Measurements from ENCODE around the gene DTNB. TPM values are rescaled to one million over a fixed set of nuclear protein-coding genes. Genes with fewer than 3 reads are reported as not detected.
A peak's percentile ranks its signal among the peaks of the same experiment; 100 is the strongest.

DTNB gene
- total RNA-seq, result 10 to 100 TPM in 1 of 4 donors, 1 to 10 TPM in 2, under 1 TPM in 1; 0.70 to 23.1 (median 6.1) TPM

GRCh38 chr2:25673300-25674076, at the start of gene DTNB:
Gene DTNB, minus strand, starts transcription at chr2:25673577. Its CDS starts 20,917 bp downstream, at chr2:25652660.
- no peaks in the 10 kb centered on the region for H3K9me3 ChIP-seq
- no peaks in the 10 kb centered on the region for H3K27me3 ChIP-seq
- H3K36me3 ChIP-seq, result no peaks in the 10 kb centered on the region
- H3K4me1 ChIP-seq, result peaks cover 0 to 12% (median 0%) of the 10 kb centered on the region in 4 donors
- peak in 1 of 2 donors; percentile 28 for TF ChIP-seq POLR2A (IDR thresholded peaks at IDR 0.05)
- peak in 1 of 6 experiments; percentile 5 for TF ChIP-seq CTCF (IDR thresholded peaks at IDR 0.05)
- peak; percentile 76 to 89 (median 83) for DNase-seq
- peak within 1 kb of the TSS; percentile 84 to 97 (median 93) for H3K4me3 ChIP-seq
- peak within 1 kb of the TSS; percentile 87 to 93 (median 90) for H3K27ac ChIP-seq

- Histone ChIP-seq H3K4me3 (no peak overlapping the region), H3K27me3 (no peaks in the 10 kb centered on the region), H3K4me1 (no peaks in the 10 kb centered on the region), H3K36me3 (no peaks in the 10 kb centered on the region), H3K27ac (no peak overlapping the region), H3K9me3 (no peaks in the 10 kb centered on the region)
- TF ChIP-seq CTCF (IDR thresholded peaks at IDR 0.05) (no peak), POLR2A (IDR thresholded peaks at IDR 0.05) (no peak)
- DNase-seq, result no peak
Measured at GRCh38 chr2:25722224-25722623, 48.8 kb upstream of the DTNB start.

GRCh38 chr2:25720575-25720974, 47.2 kb upstream of the DTNB start:
- Histone ChIP-seq H3K27ac (no peak overlapping the region), H3K9me3 (no peaks in the 10 kb centered on the region), H3K4me1 (no peaks in the 10 kb centered on the region), H3K4me3 (no peak overlapping the region), H3K36me3 (no peaks in the 10 kb centered on the region), H3K27me3 (no peaks in the 10 kb centered on the region)
- no peak for TF ChIP-seq POLR2A (IDR thresholded peaks at IDR 0.05)
- no peak for TF ChIP-seq CTCF (IDR thresholded peaks at IDR 0.05)
- DNase-seq, result no peak

- H3K4me3 ChIP-seq, result no peak overlapping the region
- H3K4me1 ChIP-seq, result no peaks in the 10 kb centered on the region
- no peak for DNase-seq
- no peaks in the 10 kb centered on the region for H3K36me3 ChIP-seq
- no peak overlapping the region for H3K27ac ChIP-seq
- no peaks in the 10 kb centered on the region for H3K9me3 ChIP-seq
- H3K27me3 ChIP-seq, result no peaks in the 10 kb centered on the region
- TF ChIP-seq POLR2A (IDR thresholded peaks at IDR 0.05) (no peak), CTCF (IDR thresholded peaks at IDR 0.05) (peak in 2 of 6 experiments; percentile 8 to 11)
Measured at GRCh38 chr2:25714740-25715139, 41.4 kb upstream of the DTNB start.

GRCh38 chr2:25712455-25712854, 39.1 kb upstream of the DTNB start:
- TF ChIP-seq POLR2A (IDR thresholded peaks at IDR 0.05), result no peak
- TF ChIP-seq CTCF (IDR thresholded peaks at IDR 0.05), result no peak
- H3K36me3 ChIP-seq, result no peaks in the 10 kb centered on the region

More at GRCh38 chr2:25712455-25712854, 39.1 kb upstream of the DTNB start:
- no peaks in the 10 kb centered on the region for H3K9me3 ChIP-seq
- no peaks in the 10 kb centered on the region for H3K4me1 ChIP-seq
- no peak overlapping the region for H3K4me3 ChIP-seq
- no peak for DNase-seq
- H3K27ac ChIP-seq, result no peak overlapping the region
- H3K27me3 ChIP-seq, result no peaks in the 10 kb centered on the region

Measured in Peyer's patch (tissue), 4 donors.